D721Med (cell line): Measurements from ENCODE around the gene DHX32.

ENCODE experiments used
- DNase-seq: peaks from one replicate; pipeline ENCODE4 v3.0.0; 2011; ENCODE audit warnings: low spot score; ENCODE audit not compliant: insufficient read length
- FAIRE-seq: peaks from 2 replicates; lab custom pipeline; 2011; peaks lifted over from hg19 to GRCh38; lab: Jason Lieb, UNC
- TF ChIP-seq, protein P1 (sequence below): IDR thresholded peaks from 2 replicates; pipeline ENCODE4 v1.5.1; 2012; ENCODE audit warnings: mild to moderate bottlenecking, control low read depth; ENCODE audit not compliant: insufficient read depth; ENCODE audit errors: missing control alignments

The DHX32 gene

DNA sequence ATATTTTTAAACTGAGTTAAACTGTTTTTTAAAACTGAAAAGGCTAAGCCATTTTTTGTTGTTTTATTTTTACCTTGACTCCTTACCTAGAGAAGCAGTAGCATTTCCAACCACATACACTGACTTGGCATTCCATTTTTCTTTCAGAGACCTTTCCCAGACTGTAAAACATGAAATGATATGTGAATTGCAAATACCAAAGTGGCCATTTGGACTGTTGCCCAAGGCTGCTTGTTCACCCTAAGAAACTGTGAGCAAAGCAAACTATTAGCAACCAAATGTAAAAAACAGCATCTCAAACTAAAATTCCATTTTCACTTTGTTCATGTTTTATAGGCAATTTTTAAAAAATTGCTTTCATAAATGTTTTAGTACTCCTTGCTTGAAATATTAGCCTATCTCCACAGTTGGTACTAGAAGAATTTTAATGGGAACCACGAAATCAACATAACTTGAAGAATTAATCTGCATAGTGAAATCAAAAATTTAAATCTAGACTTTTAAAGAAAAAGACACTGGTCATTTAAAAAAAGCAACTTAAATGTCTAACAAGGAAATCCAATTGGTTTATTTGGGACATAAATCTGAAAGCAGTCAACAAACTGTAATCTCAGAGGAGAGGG is 68.9 kb downstream of the DHX32 start:
- DNase-seq (no peak), FAIRE-seq (no peak)
- TF ChIP-seq, protein P1, sequence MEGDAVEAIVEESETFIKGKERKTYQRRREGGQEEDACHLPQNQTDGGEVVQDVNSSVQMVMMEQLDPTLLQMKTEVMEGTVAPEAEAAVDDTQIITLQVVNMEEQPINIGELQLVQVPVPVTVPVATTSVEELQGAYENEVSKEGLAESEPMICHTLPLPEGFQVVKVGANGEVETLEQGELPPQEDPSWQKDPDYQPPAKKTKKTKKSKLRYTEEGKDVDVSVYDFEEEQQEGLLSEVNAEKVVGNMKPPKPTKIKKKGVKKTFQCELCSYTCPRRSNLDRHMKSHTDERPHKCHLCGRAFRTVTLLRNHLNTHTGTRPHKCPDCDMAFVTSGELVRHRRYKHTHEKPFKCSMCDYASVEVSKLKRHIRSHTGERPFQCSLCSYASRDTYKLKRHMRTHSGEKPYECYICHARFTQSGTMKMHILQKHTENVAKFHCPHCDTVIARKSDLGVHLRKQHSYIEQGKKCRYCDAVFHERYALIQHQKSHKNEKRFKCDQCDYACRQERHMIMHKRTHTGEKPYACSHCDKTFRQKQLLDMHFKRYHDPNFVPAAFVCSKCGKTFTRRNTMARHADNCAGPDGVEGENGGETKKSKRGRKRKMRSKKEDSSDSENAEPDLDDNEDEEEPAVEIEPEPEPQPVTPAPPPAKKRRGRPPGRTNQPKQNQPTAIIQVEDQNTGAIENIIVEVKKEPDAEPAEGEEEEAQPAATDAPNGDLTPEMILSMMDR = no peak

DNA sequence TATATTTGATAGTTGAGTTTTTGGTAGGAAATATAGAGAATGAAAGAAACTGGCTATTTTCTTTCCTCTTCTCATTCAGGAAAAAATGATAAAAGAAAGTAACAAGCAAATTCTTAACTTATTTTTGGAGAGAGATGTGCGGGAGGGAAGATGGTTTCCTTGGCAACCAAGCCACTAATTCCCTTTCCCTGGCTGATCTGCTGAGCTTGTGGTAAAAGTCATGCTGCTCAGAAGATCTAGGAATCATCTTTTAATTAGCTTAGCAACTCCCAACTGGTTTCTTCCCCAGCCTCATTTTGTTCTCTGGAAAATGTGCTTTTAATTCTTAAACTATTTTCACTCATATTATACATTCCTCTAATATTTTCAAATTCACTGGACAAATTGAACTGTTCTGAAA is 69.8 kb downstream of the DHX32 start:
- TF ChIP-seq, protein P1 = no peak
- FAIRE-seq = no peak
- peak; percentile 30 for DNase-seq

DNA sequence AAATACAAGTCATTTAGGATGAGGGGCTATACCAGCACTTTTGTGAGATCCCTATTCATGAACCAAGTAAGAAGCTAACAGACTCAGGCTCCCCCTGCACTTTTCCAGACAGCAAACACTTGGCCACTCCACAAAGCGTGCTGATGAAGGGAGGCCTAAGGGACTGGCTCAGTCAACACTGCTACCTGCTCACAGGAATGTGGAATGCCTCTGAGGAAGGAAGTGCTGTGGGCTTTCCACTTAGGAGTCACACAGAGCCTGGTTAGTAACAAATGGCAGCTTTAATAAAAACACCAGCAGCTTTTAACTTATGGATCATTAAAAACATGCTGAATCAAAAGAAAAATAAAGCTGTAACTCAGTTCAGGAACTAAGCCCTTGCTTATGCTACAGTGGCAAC is 73.0 kb downstream of the DHX32 start:
- DNase-seq (no peak), FAIRE-seq (no peak)
- TF ChIP-seq, protein P1 = no peak

DNA sequence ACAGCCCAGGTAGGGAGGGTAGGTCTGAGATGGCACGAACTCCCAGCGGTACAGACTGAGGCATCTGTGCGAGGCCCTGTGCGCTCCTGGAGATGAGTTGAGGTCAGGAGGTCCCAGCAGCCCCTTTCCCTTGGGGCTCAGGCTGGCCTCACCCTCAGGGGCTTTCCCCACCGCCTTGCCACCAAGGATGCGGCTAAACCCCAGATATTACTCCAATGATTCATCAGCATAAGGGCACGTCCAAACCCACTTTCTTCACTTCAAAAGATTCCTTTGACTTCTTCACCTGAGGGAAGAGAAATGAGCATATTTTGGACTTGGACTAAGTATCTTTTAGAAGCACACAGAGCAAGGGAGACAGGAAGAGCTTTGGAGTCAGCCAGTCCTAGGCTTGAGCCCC is 78.4 kb downstream of the DHX32 start:
- no peak for FAIRE-seq
- DNase-seq = no peak
- TF ChIP-seq, protein P1 = no peak

DNA sequence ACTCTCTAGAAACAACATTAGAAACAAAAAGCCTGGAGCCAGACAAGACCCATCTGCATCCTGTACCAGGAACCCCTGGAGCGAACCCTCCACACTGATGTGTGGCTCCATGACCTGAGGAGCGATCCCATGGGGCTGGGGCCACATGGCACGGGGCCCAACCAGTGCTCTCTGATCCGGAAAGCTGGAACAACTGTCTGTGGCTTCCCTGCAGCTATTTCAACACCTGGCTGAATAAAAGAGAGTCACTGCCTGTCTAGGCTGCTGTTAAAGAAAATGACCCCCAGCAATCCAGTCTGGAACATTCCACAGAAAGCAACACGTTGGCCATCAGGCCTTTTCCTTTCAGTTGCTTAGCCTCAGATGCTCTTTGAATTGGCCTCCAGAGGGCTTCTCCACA is 79.0 kb downstream of the DHX32 start:
- no peak for FAIRE-seq
- no peak for DNase-seq
- TF ChIP-seq, protein P1 = no peak

DNA sequence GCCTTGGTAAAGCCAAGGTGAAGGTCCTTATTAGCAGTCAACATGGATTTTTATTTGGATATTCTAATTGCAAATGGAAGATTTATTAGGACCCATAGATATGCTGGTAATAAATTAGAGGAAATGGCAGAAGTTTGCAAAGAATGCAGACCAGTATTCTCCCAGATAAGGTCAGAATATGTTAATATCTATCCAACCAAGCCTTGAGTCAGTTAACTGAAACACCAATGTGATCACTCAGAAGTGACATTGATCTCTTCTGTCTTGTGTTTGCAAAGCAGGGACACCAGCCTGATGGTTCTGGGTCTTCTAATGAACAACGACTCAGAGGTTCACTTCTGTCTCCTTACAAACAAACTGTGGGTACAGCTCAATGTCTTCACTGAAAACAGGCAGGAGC is 79.5 kb downstream of the DHX32 start:
- DNase-seq (no peak), FAIRE-seq (no peak)
- TF ChIP-seq, protein P1 = no peak

DNA sequence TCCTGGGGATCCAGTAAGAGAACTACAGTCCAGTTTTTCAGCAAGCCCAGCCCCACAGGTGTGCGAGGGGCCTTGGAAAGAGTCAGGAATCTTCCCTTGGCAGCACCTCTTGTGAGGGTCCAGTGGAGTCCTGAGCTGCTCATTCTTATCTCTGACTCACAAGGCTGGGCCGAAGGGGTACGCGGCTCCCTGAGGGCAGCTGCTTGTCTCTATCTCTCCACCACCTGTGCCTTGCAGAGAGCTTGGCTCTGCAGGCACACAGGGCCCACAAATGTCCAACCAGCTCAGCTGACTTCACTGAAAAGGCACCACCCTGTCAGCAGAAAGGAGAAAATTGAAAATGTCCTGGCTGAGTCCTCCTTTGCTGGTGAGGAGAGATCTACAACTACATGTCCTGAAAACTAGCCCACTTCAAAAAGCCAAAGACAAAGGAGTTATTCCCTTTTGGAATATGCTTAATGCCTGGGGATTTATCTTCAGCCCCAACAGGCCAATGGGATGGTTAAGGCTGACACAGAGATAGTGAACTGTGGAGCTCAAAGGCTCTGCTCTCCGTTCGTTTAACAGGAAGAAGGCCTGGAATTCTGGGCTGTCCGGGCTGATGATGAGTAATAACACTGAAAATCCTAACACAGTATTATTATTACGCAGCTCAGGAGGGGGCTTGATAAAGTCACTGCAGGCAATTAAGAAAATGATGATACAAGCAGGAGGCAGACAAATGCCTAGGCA is 81.5 kb downstream of the DHX32 start:
- DNase-seq = no peak
- FAIRE-seq = no peak
- TF ChIP-seq, protein P1 = no peak
